ENCODE results near the gene TRAPPC3. TPM values are rescaled to one million over a fixed set of nuclear protein-coding genes. Genes with fewer than 3 reads are reported as not detected.
A peak's percentile ranks its signal among the peaks of the same experiment; 100 is the strongest.

TRAPPC3 gene
- total RNA-seq, 1 experiment from 2014 or later = 52.7 TPM

- no CpG with 5 or more reads among the region's 6 CpGs for WGBS (ENCODE audit: extremely low coverage, insufficient read length, low lambda C conversion rate)
- Histone ChIP-seq H3K9ac (ENCODE audit: extremely low read depth, insufficient read length, low read length) (no peak overlapping the region), H3K4me1 (ENCODE audit: insufficient read depth, low read length) (peaks cover 3% of the 10 kb centered on the region; the same call in 1 of the 2 replicates), H2BK12ac (ENCODE audit: insufficient read length, low read depth, low read length) (no peak overlapping the region), H2BK5ac (ENCODE audit: insufficient read length, low read length) (no peak overlapping the region), H3K27ac (ENCODE audit: insufficient read length, low read depth, low read length) (no peak overlapping the region), H3K18ac (ENCODE audit: insufficient read length, low read depth, low read length) (no peak overlapping the region), H3T11ph (ENCODE audit: low read length) (no peak overlapping the region), H4K20me1 (ENCODE audit: control insufficient read depth, insufficient read depth, insufficient read length) (no peaks in the 10 kb centered on the region), H3K56ac (ENCODE audit: insufficient read length, low read depth, low read length) (no peak overlapping the region), H3K27me3 (ENCODE audit: insufficient read depth, low read length) (peaks cover 24% of the 10 kb centered on the region; the same call in 1 of the 2 replicates), H3K14ac (ENCODE audit: insufficient read depth, low read length) (no peak overlapping the region), H3K4me2 (ENCODE audit: insufficient read depth, insufficient read length, low read length) (no peak overlapping the region), H3K23me2 (ENCODE audit: insufficient read length, low read depth, low read length, poor library complexity, severe bottlenecking) (peaks cover 22% of the 10 kb centered on the region), H4K8ac (replicated peaks; ENCODE audit: insufficient read length, low read depth, low read length) (no peak overlapping the region), H3K4ac (ENCODE audit: low read depth, low read length) (no peak overlapping the region), H2BK20ac (ENCODE audit: low read depth, low read length, poor library complexity, severe bottlenecking) (no peak overlapping the region), H4K91ac (ENCODE audit: insufficient read length, low read depth, low read length) (no peak overlapping the region), H3K79me2 (ENCODE audit: insufficient read depth, low read length) (peaks cover 3% of the 10 kb centered on the region; the same call in 1 of the 2 replicates), H4K5ac (ENCODE audit: insufficient read length, low read depth, low read length) (no peak overlapping the region), H2AFZ (ENCODE audit: low read length) (no peak overlapping the region), H2BK15ac (ENCODE audit: low read depth, low read length) (no peak overlapping the region), H3K9me3 (ENCODE audit: control insufficient read depth, low read depth, low read length) (no peaks in the 10 kb centered on the region), H2AK5ac (ENCODE audit: insufficient read length, low read length) (no peak overlapping the region), H2BK120ac (ENCODE audit: low read depth, low read length, poor library complexity, severe bottlenecking) (no peak overlapping the region), H3K79me1 (ENCODE audit: insufficient read depth, low read depth, low read length, poor library complexity, severe bottlenecking) (peaks cover 4% of the 10 kb centered on the region), H3K23ac (ENCODE audit: insufficient read length, low read depth, low read length) (no peak overlapping the region)
- H3K4me1 Mint-ChIP-seq = peaks cover 41 to 47% of the 10 kb centered on the region in 2 experiments
- no peak for DNase-seq
- no peak overlapping the region for H3K27ac Mint-ChIP-seq
- H3K9me3 Mint-ChIP-seq = no peaks in the 10 kb centered on the region
- no peak for TF ChIP-seq CTCF (conservative IDR thresholded peaks at IDR 0.05)
- H3K27me3 Mint-ChIP-seq (ENCODE audit: low read depth) = peaks cover 38% of the 10 kb centered on the region
- 0 out of 7 replicates have a peak, but pooled peaks cover 0 to 2% (median 0%) of the 10 kb centered on the region in 3 experiments for H3K36me3 Mint-ChIP-seq (ENCODE audit: insufficient read depth in 1 of 3, low read depth in 3 of 3)
- peak overlapping the region in 1 of 2 experiments; percentile 52; a peak in 2 of 5 replicates for H3K4me3 Mint-ChIP-seq
These were observed 4.2 kb upstream of the TRAPPC3 start for GRCh38 chr1:36153476-36153875.
